Femur (tissue), 1 donor: Measurements from ENCODE around the gene SLC38A6.

ENCODE experiments used
- DNase-seq: peaks from one replicate; pipeline ENCODE4 v3.0.0-alpha.2; 2017

Gene SLC38A6

DNA sequence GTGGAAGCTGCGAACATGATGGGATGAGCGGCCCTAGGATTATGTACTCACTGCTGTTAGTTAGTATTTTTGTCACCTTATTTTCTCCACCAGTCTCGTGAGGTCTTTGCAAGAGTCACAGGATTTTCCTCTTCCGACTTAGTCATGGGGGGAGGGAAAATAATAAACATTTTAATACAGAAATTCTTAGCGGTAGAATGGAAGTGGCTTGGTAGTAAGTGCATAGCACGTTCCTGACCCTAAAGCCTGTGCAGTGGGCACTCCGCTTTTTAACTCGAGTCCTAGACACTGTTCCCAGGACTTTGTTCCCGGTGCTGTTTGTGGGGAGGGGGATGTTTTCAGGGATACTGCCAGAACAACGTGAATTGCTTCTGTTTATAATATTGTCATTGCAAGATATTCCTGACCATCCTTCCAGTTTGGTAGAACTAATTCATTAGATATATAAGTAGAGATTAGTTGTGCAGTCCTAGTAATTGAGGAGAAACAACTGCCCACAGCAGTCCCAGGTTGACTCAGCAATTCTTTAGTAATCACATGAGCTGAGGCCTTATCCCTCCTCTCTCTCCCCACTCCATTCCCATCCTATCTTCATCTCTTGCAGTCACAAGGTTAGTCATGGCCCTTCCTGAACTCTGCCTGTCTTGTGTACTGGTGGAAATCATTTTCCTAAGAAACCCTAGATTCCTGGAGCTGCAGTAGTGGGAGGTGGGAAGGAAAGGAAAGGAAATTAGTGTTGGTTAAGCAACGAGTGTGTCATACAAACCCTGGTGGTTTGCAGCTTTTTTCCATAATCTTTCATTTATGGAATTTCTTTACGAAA lies 799 bp downstream of the SLC38A6 start:
- no peak for DNase-seq

DNA sequence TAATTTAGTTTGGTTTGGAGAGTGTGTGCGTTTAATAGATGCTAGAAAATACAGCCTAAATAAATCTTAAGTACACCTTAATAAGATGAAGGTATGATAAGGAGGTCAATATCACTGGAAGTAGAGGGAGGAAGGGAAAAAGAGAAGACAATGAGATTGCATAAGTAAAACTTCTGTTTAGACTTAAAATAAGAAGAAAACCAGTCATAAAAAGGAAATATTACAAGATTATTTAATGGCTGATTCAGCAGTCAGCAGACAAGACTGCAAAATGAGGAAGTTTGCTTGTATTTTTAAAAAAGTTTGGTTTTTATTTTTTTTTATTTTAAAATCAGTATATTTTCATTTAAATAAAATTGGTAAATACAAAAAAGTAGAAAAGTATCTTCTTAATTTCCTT lies 3.2 kb downstream of the SLC38A6 start:
- DNase-seq = no peak

DNA sequence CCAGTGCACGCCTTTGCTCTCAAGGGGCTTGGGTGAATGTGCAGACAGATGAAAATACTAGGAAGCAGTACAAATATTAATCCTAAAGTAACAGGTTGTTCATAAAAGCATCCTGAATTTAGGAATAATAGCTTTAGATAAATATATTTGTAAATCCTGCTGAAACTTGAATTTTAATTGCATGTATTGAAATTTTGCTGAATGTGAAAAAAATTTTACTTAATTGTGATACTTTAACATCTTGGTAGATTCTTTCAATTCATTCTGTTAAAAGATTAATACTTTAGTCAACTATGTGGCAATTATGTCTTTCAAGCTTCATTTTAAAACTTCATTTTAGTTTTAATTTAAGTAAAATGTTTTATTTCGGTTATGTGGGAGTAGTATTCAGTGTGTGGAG lies 5.5 kb downstream of the SLC38A6 start:
- no peak for DNase-seq

DNA sequence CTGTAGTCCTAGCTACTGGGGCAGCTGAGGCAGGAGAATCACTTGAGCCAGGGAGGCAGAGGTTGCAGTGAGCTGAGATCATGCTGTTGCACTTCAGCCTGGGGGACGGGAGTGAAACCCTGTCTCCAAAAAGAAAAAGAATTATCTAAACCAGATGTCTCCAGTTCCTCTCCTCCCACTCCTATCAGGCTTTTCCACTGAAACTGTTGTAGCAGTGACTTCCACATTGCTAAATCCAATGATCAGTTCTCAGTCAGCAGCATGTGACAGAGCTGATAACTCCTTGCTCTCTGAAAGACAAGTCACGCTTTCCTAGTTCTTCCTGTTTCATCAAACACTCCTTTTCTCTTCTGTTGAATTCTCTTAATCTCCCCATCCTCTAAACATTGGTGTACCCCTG lies 8.6 kb downstream of the SLC38A6 start:
- no peak for DNase-seq

DNA sequence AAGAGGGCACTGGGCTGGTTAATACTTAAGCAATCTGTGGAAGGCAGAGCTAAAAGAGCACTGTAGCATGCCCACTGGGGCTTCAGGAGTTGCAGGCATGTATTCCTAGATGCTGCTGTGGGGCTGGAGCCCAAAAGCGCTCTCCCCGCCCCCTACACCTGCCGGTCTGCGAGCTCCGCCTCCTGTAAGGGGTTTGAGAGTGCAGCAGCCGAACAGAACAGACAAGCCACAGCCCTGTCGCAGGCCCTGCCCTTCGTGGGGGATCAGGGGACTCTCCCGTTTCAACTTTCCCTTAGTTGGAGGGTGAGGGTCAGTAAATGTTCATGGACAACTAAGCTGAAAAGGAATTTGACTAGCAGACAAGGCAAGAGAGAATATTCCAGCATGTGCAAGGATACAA lies 17.6 kb downstream of the SLC38A6 start:
- DNase-seq = no peak

DNA sequence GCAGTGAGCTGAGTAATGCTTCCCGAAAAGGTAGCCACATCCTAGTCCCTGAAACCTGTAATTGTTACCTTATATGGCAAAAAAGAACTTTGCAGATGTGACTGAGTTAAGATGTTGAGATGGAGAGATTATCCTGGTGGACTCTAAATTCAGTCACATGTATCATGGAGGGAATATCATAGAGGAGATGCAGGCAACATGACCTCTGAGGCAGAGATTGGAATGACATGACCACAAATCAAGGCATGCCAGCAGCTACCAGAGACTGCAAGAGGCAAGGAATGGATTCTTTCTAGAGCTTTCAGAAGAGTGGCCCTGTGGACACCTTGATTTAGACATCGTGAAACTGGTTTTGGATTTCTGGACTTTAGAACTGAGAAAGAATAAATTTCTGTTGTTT lies 18.5 kb downstream of the SLC38A6 start:
- DNase-seq = no peak

DNA sequence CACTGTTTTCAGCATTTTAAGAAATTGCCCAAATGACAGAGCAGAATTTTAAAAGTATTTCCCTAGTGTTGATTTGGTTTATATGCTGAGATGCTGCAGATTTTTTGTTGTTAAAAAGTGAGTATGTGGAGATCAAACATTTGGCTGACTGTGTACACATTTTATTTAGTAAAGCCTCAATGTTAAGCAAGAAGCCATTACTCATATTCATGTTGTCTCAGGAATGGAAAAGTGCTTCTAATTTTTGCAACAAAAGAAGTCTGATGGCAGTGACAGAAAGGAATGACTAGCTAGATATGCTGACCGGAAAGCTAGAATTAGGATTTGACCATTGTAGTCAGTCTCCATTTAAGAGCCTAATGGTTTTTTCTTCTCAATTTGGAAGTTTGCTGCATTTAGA lies 22.5 kb downstream of the SLC38A6 start:
- DNase-seq = no peak

DNA sequence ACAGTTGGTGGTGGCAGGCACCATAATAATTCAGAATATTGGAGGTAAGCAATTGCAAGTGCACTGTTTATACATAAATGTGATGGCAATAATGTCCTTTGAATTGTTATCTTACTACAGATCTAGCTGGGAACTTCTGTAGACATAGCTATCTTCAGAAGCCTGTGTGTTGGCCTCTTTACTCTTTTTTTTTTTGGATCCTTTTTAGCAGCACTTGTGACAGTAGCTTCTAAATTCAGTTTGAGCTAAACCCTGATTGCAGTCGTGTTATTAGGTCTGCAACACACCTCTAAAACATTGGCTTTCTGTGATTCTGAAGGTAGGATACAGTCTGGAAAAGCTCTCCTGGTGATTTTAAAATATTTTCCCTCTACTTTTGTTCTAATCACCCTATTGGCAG lies 38.5 kb downstream of the SLC38A6 start:
- no peak for DNase-seq

DNA sequence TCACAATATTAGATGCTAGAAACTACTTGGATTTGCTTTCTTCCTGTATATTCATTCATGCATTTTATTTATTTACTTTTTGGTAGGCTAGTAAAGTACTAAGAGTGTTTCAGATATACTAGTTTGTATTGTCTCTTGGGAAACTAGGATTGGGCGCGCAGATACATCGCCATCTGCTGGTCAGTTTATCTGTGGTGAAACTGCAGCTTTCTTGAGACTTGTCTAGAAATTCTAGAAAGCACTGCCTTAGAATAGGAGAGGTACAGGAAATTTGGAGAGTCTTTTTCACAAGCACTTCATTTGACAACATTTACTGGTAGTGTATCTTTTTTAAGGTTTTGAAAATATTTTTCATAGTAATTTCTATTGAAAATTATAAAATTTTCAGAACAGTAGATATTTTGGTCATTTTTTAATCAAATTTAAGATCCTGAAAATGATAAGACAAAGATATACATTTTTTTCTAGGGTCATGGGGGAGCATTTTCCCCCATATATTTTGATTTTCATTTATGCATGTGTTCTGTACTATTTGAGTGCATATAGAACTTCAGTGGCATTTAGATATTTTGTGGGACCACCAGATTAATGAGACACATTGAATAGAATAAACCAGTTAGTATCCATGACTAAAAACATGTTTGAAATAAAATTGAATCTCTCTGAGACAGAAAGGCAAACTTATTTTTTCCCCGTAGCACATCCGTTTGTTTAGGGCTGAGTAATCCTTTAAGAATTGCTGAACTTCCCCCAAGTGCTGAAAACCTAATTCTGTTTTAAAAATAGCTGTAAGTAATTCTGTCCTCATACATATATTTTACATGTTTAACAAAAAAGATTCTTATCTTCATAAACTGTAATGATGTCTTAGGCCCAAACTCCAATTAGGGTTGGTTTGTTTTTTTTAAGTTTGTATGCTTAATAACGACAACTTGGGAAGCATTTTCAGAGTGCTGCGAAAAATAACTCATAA lies 44.5 kb downstream of the SLC38A6 start:
- peak; percentile 70 for DNase-seq

DNA sequence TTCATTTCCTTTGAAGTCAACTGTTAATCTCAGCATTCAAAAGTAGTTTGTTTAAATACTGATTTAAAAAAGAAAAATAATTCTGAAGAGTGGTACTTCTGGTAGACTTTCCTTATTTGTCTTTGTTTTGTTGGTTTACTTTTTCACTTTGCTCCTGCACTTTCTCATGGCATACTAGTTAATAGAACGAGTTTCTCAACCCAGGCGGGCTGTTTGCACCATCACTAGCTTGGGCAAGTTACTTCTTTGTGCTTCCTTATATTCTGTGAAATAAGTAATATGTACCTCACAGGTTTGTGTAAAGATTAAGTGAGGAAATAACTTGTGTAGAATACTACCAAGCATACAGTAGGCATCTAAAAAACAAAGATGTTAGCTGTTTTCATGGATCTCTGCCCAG lies 45.5 kb downstream of the SLC38A6 start:
- no peak for DNase-seq

DNA sequence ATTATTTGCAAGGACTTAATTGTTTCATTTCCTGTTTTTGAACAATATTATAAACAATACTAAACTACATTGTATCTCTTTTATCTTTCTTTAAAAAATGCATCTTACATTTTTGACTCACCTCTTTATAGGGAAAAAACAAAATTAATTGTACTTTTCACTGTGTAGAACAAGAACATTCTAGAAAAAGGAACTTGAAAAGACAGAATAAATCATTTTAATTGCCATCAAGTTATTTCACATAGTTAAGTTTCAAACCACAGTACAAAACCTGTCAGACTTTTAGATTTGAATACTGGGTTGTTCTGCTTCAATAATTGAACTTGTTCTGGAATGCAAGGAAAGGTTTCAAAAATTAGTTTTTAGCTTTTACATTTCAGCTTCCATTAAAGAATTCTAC lies 50.0 kb downstream of the SLC38A6 start:
- DNase-seq = no peak

DNA sequence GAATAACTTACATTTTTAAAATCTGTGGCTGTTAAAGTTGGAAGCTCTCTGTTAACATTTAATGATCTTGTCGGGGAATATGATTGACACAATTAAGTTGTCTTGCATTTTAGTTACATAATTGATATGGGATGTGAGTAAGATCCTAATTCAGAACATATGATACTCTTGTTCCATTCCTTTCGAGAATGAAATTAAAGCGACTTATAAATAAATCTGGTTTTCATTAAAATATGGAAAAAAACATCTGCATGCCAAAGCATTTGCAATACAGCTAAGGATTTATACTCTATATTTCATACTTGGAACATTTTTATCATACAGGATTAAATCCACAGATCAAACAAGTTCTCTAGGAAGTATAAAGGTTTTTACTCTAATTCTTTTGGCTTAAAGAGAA lies 52.0 kb downstream of the SLC38A6 start:
- no peak for DNase-seq

DNA sequence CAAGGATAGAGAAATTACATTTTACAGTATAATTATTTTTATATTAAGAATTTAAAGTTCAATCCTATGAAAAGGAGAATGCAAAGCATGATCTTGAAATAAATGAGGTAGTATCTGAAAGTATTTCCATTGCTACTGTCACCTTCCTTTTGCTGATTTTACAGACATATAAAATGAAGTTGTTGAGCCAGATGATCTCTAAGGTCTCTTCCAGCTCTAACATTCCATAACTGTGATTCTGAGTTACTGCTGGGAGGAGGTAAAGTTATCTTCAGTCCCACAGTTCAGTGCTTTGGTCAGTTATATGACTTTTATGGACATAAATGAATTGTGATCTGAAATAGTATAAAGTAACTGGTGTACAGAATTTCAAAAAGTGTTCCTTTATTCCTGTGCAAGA lies 52.8 kb downstream of the SLC38A6 start:
- no peak for DNase-seq

DNA sequence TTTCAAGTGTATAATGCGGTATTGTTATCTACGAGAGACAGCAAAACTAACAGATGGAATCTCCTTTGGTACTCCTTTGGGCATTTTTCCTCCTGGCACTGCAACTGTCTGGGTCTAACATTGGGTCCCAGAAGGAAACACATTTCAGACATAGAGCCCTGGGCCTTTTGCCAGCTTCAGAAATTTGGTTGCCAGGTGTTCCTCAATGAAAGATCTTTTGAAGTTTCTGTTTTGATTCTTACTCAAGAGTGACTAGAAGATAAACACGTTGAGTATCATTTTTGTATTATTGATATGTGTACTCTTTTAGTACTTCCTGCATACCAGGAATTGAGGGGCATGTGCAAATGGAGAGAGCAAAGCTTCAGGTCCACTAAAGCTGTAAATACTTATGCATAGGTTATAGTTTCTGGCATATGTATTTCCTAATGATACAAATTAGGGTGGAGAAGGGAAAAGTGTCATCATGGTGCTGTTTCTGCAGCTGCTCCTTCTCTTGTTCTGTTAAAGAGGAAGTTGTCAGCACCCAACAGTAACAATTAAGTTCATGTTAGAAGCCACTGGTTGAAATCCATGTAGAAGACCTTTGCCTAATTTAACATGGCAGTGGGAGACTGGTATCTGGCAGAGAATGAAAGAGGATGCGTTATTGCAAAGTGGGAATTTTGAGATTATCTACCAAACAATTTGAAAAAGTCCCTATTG lies 53.5 kb downstream of the SLC38A6 start:
- DNase-seq = no peak

DNA sequence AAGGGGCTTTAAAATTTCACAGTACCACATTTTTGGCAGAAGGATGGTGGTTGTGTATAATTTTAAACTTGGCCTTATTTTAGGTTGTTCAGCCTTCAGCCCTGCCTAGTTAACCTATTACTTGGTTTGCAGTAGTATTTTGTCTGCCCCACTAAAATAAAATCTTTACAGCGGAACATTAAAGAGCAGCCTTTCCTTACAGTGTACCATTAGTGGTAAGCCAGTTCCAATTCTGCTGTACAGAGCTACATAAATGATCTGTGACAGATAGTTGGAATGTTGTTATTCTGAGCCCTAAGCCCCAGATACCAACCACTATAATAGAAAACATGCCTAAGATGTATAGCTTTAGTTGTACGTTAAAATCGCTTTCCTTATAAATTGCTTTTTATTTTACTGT lies 56.2 kb downstream of the SLC38A6 start:
- no peak for DNase-seq

DNA sequence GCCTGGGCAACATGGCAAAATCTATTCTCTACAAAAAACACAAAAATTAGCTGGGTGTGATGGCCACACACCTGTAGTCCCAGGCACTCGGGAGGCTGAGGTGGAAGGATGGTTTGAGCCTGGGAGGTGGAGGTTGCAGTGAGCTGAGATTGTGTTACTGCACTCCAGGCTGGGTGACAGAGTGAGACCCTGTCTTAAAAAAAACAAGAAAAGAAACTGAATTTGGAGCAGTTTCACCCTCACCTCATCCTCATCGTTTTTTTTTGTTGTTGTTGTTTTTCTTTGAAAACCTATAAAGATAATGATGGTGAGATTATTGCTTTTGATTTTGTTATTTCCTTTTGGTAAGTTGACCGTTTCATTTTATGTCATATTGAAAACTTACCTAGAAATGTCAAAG lies 60.7 kb downstream of the SLC38A6 start:
- DNase-seq = no peak

DNA sequence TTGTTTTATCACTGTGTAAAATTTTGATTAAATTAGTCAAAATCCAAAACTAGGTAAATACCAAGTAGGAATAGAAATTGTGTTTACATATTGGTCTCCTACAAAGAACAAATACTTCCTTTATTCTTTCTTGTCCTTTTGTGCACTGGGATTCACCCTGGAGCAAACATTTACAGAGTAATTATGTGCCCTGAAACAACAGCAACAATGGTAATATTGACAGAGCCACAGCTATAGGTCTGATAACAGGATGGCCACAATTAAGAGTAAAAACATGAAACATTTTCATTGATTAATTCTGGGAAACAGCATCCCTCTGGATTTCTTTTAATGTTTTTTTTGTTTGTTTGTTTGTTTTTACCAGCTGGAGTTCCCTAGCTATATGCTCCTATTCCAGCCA lies 61.2 kb downstream of the SLC38A6 start:
- no peak for DNase-seq

DNA sequence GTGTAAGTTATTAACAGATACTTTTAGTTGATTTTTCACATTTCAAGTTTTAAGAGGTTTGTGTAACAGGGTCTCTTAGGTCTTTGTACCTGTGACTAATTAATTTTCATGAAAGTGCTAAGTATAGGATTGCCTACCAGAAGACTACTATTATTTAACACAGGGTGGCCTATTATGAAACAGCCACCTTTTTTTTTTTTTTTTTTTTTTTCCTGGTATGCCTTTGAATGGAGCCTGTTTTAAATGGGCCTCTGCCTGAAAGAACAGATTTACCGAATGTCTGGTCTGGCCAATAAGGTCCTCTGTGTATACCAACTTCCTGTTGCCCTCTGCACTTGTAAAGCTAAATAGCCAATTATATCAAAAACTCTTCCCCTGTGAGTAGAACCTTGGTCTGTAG lies 62.5 kb downstream of the SLC38A6 start:
- no peak for DNase-seq

DNA sequence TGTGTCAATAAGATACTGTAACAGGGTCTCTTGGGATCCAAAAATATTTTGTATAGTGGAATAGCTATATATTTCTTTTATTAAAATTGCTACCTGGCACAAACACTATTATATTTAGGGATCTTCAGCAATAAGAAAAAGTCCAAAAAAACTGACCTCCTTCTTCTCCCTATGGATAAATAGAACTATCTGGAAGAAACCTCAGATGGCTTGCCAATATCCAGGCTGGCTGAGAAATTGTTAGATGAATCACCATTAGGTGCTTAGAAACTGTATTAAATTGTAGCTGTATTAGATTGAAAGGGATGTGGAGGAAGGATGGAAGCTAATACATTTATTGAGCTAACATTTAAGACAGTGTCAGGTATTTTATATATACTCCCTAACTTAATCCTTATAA lies 66.0 kb downstream of the SLC38A6 start:
- DNase-seq = no peak

DNA sequence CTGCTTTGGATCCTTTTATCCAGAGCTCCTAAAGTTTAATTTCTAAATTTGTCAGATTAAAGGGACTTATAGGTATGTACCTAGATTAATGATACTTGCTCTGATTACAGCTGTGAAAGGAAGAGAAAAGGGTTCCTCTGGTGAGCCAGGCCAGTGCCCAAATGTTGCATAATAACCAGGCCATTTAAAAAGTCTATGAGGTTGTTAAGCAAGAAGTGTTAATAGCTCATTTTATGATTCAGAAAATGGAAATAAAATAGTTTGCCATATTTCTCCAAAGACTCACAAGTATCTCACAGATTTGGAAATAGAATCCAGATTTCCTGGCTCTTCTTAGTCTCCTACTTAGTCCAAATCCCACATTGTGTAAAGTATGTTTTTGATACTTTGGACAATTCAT lies 67.6 kb downstream of the SLC38A6 start:
- no peak for DNase-seq

DNA sequence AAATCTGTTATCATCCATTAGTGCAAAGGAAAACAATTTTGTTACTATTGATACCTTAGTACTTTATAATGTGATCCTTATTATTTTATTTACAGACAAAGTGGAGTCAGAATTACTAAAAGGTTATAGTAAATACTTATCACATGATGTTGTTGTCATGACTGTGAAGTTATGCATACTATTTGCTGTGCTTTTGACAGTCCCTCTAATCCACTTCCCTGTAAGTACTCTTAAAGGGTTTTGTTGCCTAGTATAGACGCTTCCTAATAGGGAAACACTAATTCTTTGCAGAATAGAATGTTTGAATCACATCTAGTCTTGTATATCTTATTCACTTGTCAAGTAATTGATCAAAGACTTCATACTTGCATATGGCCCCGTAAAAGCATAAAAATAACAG lies 69.4 kb downstream of the SLC38A6 start:
- DNase-seq = no peak

DNA sequence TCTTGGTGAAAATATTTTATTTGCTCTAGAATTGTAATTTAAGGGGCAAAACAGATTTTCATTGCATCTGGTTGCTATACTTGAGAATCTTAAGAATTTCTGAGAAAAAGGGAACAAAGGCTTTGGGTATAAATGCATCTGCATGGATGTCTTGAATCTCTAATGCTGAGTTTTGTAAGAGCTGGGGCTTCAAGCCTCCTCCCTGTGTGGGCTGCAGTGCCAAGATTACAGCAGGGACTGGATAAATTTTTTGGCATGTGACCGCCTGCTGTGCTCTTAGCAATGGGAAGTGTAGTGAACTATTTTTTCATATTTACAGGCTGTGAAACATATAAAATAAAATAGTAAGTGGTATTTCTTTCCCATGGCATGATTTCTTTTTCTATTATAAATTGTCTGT lies 70.0 kb downstream of the SLC38A6 start:
- DNase-seq = peak; percentile 74

DNA sequence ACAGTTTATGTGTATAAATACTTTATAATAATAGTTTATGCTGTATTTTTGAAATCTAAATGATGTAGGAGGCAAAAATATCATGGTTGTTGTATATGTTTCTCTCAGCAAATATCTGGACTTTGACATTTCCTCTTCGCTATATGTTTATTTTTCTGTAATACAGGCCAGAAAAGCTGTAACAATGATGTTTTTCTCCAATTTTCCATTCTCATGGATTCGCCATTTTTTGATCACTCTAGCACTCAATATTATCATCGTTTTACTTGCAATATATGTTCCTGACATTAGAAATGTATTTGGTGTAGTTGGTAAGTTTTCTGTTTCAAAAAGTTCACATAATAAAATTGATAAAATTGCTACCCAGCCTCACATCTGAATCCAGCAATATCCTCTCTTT lies 70.6 kb downstream of the SLC38A6 start:
- DNase-seq = no peak

DNA sequence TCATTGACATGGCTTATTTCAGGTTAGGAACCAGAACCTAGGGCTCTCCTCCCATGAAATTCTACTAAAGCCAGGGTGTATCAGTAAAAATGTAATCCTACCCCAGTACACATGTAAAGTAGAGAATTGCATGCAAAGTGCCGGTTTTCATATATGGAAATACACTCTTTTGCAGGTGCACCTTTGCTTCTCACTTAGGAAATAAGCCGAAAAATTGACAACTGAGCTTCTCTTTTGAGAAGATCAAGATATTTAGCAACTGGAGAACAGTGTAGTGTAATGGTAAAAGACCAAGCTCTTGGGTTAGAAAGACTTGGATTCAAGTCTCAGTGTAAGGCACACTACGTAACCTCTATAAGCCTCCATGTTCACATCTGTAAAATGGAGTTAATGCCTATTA lies 82.4 kb downstream of the SLC38A6 start:
- no peak for DNase-seq
